HG02610 (cell line): ENCODE measurements around the gene BRICD5.

ENCODE experiments used
- ATAC-seq: cut with Tn5 transposase; IDR thresholded peaks from one replicate; pipeline ENCODE4 v1.9.1; 2021; ENCODE audit warnings: mild to moderate bottlenecking, moderate library complexity; ENCODE audit not compliant: unreplicated experiment

The BRICD5 gene

DNA sequence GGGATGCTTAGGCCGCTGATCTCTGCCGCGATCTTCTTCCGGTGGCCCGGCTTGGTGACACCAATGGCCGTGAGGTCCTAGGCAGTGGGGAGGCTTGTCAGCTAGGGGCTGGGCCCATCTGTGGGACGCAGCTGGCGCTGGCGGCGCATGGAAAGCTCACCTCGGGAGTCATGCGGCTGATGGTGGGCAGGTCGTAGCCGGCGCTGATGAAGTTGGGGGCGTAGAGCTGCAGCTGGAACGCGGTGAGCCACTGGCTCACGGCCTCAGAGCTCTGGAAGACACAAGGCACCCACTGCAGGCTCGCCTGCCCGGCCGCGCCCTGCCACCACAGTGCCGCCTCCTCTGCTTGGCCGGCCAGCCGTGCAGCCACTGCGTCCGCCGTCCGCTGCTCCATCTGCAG lies 27.0 kb downstream of the BRICD5 start:
- no peak for ATAC-seq

DNA sequence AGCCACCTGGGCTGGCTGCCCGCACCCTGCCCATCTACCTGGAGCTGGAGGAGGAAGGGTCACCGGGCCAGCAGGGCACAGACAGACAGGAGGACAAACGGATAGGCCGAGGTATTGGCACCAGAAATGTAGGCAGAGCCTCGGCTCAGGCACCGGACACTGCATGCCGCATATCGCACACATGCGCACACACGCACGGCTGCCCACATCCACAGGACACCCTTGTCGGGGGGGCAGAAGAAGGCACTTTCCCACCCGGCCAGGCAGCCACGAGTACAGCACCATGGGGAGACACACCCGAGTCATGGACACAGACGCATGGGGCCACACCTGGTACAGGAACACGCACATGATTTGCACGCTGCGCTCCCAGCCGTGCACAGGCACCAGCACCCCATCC lies 28.7 kb downstream of the BRICD5 start:
- ATAC-seq: no peak

DNA sequence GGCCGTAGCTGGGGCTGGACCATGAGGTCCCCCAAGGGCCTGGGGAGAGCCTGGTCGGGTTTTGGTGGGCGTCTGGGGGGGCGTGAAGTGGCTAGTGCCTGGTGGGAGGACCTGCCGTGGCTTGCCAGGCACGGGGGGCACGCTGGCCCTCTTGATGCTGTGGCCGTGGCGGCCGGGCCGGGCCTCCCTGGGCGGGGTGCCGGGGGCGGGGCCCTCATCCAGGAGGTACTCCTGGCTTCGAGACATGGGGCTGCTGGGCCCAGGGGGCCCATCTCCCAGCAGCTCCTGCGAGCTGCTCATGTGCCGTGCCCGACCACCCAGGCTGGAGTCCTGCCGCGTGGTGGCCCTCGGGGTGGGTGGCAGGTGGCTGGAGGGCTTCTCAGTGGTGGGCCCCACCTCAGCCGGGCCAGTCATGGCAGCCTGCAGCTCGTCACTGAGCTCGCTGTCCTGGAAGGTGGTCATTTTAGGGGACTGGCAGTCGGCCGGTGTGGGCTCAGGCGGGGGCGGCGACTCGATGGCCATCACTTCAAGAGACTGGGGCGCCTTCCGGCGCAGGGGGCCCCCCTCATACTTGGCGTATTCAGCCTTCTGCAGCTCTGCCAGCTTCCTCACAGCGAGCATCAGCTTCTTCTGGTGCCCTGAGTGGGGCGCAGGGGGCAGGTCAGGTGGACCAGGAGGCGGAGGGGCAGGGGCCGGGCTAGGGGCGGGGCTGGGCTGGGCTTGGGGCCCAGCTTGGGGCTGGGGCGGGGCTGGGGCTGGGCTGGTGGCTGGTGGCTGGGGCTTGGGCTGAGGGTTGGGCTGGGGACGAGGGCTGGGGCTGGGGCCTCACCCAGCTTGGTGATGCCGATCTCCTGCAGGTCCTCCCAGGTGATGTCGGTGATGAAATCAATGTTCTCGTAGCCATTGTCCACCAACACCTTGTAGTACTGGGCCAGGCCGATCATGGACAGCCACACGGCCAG lies 29.4 kb downstream of the BRICD5 start:
- no peak for ATAC-seq

DNA sequence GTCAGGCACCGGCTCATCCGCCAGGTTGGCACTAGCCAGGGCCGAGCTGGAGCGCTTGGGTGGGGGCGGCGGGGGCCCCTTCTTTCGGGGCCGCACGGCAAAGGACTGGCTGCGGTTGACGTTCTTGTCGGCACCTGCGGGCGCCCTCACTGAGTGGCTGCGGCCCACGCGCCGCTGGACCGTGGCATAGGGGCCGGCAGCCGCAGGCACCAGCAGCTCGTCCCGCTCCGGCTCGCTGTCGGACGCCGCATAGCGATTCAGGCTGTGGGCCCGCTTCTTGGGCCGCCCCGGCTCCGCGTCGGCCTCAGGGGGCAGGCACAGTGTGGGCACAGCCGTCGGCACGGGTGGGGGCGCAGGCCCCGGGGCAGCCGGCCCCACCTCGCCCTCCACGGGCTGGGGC lies 30.2 kb downstream of the BRICD5 start:
- ATAC-seq: no peak

DNA sequence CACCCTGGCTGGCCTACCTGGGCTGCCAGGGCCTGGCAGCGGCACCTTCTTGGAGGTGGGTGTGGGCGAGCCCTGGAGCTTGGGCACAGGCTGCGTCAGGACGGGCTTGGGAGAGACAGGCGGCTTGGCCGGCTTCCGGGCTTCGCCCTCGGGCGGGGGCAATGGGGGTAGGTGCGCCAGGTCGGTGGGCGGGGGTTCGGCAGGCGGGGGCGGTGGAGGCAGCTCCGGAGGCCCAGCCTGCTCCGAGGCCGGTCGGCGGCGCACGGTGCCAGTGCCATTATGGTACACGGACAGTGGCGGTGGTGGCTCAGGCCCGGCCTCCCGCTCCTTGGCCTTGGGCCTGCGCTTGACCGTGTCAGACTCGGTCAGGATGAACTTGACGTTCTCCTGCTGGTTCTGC lies 31.1 kb downstream of the BRICD5 start:
- no peak for ATAC-seq

DNA sequence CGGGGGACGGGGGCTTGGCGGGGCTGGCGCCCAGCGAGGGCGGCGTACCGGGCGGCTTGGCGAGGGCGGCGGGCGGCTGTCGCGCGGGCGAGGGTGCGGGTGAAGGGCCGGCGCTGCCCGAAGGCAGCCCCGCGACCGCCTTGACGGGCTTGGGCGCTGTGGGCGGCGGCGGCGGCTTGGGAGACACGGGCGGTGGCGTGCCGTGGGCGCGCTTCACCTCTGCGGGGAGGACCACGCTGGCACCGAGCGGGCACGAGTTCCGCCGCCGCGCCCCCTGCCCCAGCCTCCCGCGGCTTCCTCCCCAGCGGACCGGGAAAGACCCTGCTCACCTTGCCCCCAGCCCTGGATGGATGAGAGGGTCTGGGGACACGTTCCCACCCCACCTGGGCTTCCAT lies 31.6 kb downstream of the BRICD5 start:
- ATAC-seq: no peak

DNA sequence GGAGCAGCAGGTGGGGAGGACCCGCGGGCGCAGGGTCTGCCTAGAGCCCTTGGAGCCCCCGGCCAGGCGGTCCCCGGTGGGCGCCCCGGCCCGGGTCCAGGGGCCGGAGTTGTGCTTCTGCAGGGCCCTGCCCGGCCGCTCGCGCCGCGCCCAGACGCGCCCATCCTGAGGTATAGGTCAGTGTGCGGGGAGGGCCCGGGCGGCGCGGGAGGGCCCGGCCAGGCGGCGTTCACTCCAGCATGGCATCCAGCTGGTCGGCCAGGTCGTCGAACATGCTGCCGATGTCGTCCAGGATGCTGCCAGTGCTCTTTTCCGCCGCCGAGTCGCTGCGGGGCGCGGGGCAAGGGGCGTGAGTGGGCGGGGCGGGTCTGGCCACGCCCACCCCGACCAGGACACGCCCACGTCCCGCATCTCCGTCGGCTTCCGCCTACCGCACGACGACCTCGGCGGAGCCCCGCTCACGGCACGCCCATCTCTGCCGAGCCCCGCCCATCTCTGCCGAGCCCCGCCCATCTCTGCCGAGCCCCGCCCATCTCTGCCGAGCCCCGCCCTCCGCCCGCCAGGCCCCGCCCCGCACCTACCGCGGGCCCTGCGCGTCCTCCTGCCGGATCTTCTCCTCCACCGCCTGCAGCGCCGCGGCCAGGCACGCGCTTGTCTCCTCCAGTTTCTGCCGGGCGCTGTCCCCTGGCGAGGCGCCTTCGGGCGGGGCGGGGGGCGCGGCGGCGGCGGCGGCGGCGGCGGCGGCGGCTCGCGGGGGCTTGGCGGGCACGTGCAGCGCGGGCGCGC lies 32.1 kb downstream of the BRICD5 start:
- ATAC-seq: no peak

DNA sequence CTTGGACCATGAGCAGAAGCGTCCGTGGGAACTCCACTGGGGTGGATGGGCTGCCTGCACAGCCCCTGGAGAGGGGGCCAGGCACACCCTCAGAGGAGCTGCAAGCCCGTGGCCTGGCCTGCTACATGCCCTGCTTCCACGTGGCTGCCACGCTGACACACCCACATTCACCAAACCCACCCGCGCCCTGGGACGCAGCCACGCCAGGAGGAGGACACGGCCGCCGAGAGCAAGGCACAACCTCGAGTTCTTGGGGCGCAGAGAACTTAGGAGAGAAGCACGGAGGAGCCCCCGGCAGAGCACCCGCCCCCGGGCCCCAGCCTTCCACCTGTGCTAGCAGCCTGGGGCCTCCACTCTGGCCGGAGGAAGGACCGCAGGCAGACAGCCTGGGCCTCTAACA lies 33.1 kb downstream of the BRICD5 start:
- no peak for ATAC-seq

DNA sequence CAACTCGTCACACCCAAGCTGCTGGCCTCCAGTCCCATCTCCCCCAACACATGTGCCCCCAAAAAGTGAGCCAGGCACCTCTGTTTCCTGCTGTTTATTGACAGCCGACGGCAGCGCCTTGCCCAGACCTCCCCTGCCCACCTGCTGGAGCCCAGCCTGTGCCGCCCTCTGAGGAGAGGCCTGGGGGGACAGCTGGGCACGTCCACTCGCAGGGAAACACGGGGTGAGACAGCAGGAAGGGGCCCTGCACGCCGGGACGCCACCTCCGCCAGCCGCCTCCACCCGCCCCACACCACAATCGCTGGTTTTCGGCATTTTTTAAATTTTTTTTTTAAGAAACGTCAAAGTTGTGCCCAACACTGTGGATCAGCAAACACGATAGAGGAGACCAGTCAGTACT lies 33.6 kb downstream of the BRICD5 start:
- ATAC-seq: no peak

DNA sequence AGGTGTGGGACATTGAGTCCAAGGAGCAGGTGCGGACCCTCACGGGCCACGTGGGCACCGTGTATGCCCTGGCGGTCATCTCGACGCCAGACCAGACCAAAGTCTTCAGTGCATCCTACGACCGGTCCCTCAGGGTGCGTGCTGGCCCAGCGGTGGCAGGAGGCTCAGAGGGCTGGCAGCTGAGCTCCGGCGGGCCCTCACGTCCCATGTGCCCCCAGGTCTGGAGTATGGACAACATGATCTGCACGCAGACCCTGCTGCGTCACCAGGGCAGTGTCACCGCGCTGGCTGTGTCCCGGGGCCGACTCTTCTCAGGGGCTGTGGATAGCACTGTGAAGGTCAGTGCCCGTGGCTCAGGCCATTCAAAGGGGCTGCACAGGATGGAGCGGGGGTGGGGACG lies 34.6 kb downstream of the BRICD5 start:
- ATAC-seq: no peak

DNA sequence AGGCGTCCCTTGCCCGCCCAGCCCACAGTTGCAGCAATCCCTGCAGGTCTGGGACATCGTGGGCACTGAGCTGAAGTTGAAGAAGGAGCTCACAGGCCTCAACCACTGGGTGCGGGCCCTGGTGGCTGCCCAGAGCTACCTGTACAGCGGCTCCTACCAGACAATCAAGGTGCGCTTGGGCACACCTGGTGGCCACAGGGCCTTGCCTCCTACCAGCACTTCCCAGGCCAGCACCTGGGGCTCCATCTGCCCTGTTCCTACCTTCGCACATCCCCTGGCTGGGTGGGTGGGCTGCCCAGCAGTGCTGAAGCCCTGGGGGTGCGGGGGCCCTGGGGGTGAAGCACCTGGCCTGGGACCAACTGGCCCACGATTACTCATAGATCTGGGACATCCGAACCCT lies 35.2 kb downstream of the BRICD5 start:
- no peak for ATAC-seq

DNA sequence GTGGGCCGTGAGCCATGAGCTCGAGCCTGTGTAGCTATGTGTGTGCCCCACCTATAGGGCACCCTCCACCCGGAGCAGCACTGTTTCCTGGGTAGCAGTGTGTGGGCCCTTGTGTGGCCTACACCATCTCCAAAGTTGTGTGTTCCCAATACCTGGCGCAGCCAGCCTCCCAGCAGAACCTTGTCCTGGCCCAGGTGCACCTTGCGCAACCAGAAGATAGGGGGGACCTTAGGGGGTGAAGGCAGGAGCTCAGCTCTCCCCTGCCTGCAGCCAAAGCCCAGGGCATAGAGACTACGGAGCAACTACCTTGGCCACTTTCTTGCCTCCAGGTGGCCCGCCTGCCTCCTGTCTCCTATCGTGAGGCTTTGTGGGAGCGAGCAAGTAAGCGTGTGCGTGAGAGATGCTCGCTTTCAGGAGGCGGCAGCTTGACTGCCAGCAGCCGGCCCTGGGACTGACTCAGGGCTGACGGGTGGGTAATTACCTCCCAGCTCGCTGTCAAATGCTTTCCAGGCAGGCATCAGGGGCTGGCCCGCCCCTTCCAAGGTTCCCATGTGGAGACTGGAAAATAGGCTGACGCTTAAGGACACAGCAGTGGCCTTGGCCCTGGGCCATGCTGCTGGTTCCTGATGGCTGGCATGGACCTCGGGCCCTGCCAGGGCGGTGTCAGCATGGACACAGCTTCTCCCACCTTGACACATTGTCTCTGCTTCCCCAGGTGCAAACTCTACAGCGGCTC lies 36.1 kb downstream of the BRICD5 start:
- no peak for ATAC-seq

DNA sequence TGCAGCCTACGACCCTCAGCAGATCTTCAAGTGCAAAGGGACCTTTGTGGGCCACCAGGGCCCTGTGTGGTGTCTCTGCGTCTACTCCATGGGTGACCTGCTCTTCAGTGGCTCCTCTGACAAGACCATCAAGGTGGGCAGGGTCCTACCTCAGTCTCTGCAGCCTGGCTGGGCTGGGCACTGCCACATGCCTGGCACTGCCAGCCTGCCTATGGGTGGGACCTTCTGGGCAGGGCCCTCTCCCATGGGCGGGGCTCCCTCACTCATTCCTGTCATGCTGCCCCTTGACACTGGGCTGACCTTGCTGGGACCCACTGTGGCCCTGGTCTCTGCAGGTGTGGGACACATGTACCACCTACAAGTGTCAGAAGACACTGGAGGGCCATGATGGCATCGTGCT lies 36.7 kb downstream of the BRICD5 start:
- no peak for ATAC-seq

DNA sequence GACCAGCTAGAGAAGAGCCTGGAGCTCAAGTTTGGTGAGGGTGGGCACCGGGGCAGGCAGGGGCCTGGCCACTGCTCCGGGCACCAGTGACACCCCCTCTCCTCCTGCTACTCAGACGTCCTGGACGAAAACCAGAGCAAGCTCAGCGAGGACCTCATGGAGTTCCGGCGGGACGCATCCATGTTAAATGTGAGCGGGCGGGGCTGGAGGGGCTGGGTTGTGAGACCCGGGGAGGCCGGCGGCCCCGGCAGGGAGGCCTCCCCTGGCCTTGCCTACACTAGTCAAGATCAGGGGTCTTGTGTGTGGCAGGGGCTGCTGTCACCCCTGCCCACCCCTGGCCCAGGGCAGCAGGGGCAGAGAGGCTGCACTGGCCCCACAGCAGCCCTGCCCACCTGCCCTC lies 37.3 kb downstream of the BRICD5 start:
- no peak for ATAC-seq

DNA sequence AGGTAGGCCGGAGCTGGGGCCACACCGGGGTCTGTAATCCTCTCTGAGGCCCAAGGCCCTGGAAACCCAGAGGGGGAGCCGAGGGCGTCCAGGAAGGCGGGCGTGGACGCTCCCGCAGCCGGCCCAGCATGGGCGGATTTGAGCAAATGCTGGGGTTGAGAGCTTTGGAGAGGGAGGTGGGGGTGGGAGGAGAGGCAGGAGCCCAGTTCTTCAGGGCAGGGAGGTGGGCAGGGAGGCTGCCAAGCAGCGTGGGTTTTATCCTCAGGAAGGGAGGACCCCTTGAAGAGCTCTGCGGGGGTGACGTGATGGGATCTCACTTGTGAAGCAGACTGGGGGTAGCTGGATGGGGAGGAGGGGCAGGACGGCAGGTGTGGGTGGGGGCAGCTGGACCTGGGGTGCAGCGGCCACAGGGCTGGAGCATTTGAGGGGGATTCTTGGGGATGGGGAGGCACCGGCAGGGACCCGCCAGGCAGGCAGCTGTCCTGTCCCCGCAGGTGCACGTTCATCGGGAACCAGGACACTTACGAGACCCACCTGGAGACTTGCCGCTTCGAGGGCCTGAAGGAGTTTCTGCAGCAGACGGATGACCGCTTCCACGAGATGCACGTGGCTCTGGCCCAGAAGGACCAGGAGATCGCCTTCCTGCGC lies 37.9 kb downstream of the BRICD5 start:
- no peak for ATAC-seq

DNA sequence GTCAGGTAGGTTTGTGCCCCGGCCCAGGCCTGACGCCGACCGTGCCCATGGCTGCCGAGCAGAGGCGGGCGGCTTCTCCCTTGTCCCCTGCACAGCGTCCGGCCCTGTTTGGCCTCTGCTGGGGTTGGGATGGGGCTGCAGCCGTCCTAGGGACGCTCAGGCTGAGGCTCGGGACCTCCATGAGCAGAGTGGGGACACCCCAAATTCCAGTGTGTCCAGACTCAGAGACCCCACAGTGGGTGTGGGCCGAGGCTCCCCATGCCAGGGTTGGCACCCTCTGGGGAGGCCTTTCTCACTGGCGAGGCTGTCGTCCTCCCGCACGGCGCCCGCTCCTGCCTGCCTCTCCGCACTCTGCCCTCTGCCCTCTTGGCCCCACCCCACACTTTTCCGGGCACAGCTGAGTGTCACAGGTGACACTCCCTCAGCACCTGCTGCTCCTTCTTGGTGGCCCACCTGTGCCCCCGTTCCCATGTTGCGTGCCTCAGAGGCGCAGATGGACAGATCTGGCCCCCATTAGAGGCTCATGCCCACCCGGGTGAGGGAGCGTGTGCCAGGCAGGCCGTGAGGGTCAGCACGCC lies 39.0 kb downstream of the BRICD5 start:
- ATAC-seq: no peak

DNA sequence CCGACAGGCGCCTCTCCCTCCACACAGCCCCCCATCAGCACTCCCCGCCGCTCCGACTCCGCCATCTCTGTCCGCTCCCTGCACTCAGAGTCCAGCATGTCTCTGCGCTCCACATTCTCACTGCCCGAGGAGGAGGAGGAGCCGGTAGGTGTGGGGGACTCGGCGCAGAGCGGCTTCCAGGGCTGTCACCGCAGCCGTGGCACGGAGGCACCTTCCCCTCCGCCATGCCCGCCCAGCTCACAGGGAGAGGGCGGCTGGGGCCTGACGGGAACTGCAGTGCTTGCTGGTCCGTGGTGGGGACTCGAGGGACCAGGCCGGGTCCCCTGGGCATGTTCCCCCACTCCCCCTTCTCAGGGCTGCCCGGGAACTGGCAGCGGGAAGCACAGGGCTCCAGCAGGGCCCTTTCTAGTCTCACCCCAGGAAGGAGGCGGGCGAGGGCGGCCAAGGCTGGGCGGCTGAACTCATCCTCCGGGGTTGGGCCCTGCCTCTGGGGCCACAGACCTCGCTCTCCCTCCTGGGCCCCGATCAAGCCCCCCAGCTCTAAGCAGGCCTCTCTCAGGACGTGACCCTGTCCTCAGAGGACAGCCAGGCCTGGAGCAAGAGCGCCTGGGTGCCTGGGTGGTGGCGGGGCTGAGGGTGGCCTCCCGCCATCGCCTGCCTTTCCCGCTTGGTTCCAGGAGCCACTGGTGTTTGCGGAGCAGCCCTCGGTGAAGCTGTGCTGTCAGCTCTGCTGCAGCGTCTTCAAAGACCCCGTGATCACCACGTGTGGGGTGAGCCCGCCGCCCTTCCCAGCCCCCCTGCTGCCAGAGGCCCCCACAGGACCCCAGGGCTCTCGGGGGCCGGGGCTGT lies 39.9 kb downstream of the BRICD5 start:
- no peak for ATAC-seq

DNA sequence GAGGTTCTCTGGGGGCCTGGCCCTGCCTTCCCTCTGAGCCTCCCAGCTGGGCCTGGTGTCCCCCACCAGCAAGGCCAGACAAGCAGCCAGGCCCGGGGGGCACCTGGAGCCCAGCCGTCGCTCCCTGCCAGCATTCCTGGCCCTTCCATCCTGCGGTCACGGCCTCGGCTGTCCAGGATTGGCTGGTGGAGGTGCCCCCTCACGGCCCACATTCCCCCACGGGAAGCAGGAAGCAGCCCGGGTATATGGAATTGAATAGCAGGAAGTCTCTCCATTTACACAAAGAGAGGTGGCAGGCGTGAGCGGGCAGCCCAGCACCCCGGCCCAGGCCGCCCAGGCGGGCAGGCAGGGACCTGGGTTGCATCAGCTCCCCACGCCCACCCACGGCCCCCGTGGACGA lies 40.6 kb downstream of the BRICD5 start:
- ATAC-seq: no peak

DNA sequence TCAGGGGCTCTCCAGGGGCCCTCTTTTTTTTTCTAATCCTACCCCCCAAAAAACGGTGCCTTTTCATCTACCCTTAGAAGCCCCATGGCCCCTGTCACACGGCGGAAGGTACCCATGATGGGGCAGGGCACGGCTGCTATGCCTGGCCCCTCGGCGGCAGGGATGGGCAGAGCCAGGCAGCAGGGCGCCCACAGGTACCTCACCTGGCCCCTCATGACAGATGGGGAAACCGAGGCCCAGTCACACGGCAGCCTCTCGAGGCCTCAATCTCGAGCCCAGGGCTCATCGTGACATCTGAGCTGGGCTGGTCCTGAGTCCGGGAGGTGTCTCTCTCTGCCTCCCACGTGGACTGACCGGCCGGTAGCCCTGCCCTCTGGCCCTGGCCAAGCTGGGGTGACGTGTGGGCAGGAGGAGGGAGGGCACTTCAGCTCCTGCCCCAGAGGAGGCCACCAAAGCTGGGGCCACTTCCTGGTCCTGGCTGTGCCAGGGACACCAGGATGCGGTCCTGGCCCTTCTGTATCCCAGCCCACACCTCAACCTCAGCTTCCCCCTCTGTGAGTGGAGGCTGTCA lies 43.5 kb downstream of the BRICD5 start:
- no peak for ATAC-seq
